ENCODE measurements around the gene SELENOO.

Gene SELENOO

DNA sequence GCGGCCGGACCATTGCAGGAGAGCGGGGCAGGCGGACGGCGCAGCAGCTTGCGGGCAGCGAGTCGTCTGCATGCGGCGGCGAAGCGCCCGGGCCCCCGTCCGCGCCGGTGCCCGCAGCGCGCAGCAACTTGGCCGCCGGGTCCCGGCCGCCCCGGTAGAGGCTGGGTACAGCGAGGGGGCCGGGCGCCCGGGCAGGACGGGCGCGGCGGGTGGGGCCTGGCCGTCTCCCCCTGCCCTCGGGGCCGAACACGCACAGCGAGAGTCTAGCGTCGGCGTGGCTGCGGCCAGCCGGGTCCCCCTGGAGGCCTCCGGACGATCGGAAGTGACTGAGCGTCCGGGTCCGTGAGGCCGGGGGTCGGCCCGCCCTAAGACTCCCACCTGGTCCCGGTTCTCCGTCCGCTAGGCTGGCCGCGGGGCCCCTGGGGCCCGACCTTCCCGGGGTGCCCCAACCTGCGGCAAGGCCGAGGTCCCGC, 15.9 kb upstream of the SELENOO start:
- no peak for DNase-seq (ENCODE audit: low read depth)

DNA sequence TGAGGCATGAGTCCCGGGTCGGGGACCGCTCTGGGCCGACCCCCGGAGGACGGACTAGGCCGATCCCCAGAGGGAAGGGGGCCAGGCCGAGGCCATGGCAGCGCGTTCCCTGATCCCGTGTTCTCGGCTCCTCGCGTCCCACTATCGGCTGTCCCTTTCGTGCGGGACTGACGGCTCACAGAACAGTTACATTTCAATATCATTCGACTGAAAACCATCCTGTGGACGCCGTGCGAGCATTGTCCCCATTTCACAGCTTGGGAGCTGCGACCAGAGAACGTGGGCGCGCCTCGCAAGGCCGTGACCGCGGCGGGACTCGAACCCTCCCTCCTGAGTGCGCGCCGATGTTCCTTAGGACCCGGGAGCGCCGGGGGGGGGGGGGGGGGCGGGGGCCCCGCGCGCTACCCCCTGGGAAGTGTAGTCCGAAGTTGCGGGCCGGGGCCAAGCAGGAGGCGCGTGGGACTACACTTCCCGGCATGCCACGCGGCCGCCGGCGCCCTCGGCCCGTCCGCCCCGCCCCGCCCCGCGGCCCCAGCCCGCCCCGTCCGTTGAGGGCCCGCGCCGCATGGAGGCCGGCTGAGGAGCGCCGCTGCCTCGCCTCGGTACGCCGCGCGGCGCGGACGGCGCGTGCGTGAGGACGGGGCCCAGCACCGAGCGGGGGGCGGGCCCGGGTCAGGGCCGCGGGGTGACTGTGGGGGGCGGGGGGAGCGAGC, 15.3 kb upstream of the SELENOO start, which contains the start of gene TRABD:
Gene TRABD (plus strand): TSS at position 539 of the 713 bp plus-strand sequence. CDS start 7,148 bp downstream, outside the sequence.
- peak; percentile 85 for DNase-seq (ENCODE audit: low read depth)

- no peak for DNase-seq (ENCODE audit: low read depth)
Observed at GRCh38 chr22:50186181-50186714, 14.6 kb upstream of the SELENOO start.

DNA sequence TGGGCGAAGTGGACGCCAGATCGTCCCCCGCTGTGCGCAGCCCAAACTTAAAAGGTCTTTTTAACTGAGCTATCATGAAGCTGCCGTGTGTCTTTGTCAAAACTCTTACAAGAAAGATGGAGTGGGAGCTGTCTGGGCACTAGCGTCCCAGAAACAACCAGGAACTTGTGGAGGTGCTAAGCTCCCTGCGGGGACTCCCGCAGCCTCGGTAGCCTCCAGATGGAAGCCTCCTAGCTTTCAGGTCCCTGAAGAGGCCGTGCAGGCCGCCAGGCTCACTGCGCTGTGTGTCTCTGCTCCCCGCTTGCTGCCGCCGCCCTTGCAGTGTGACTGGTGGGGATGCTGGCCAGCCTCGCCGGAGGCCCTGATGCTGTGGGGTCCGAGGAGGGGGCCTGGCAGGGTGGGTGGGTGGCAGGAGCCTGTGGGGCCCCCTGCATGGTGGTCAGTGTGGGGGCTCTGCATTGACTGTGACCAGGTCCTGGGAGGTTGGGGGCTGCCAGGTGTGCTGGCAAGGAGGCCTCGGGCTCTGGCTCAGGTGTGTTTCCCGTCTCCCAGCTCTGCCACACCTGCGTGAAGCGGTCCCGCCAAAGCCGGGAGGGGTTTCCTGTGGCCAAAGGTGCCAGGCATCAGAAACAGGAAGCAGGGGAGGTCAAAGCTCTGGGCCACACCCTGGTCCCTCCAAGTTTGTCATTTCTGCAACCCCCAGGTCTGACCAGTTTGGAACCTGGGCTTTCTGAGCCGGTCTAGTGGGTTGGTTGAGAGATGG, 13.9 kb upstream of the SELENOO start:
- no peak for DNase-seq (ENCODE audit: low read depth)

GRCh38 chr22:50188356-50188755, 12.5 kb upstream of the SELENOO start:
- no peak for DNase-seq (ENCODE audit: low read depth)

- no peak for DNase-seq (ENCODE audit: low read depth)
Observed at GRCh38 chr22:50189184-50189848, 11.5 kb upstream of the SELENOO start.

DNA sequence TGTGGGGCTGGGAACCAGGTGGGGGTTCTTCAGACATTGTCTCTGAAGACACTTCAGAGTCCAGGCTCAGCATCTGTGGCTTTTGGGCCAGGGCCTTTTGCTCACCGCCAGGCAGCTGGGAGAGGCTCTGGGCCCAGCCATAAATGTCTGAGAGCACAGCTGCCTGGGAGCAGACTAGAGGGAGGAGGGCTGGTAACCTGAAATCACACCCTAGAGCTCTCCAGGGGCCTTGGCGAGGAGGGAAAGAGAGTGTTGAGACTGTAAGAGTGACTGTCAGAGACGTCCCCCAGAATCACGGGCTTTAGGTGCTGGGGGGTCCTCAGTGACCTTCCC, 11.0 kb upstream of the SELENOO start:
- DNase-seq (ENCODE audit: low read depth) = no peak

DNA sequence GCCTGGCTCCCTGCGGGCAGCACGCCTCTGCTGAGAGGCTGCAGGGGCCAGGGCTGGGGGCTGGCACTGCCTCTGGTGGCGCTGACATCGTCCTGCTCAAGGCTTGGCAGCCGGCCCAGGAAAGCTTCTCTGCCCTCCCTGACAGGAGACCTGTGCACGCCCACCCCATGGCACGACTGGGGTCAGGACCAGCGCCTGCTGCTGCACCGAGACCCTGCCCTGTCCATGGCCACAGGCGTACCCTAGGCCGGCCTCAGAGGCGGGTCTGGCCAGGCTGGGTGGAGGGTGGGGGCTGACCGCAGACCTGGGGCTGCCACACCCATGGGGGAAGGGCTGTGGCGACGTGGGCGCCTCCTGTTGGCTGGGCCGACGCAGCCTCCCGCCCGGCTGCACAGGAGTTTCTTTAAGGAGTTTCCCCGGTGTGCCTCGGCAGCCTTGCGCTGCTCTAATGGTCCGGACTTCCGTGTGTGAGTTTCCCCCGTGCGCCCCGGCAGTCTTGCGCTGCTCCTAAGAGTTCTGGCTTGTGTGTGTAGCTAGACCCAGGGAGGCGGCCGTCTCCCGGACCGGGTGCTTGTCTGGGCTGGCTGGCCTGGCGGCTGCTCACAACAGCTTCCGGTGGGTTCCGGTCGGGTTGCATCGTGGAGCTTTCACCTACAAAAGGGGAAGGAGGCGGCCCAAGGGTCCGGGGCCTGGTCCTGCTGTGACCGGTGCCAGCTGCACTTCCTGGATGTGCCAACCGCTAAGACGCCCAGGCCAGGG, 10.4 kb upstream of the SELENOO start:
- DNase-seq (ENCODE audit: low read depth) = peak; percentile 60

DNA sequence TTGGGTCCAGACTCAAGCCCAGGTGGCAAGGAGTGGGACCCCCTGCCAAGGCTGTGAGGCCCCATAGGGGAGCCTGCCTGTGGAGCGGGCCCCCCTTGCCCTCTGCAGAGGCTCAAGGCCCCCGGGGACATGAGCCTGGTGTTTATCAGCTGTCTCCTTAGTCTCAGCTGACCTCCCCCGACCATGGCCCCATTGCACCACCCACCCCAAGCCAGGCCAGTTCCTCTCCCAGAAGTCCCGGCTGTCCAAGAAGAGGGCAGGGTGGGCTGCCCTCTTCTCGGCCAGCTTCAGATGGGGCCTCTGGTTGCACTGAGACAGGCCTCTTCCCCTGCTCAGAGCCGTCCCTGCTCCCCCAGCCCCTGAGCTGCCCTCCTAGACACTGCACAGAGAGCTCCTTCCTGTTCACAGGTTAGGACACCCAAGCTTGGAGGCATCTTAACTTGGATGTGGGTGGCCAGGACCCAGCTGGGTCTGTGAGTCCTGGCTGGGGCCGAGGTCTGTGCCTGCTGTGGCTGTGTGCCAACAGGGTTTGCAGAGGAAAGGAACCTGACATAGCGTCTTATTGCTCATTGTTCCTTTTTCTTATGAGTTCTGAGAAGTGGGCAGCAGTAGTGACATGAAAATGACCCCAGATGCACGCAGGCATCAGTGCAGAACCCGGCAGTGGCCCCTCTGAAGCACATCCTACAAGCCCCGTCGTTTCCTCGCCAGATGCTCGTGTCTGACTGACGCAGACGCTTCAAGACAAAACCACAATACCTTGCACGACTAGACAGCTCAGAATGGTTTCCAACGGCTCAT, 9.7 kb upstream of the SELENOO start:
- DNase-seq (ENCODE audit: low read depth) = peak; percentile 59

DNA sequence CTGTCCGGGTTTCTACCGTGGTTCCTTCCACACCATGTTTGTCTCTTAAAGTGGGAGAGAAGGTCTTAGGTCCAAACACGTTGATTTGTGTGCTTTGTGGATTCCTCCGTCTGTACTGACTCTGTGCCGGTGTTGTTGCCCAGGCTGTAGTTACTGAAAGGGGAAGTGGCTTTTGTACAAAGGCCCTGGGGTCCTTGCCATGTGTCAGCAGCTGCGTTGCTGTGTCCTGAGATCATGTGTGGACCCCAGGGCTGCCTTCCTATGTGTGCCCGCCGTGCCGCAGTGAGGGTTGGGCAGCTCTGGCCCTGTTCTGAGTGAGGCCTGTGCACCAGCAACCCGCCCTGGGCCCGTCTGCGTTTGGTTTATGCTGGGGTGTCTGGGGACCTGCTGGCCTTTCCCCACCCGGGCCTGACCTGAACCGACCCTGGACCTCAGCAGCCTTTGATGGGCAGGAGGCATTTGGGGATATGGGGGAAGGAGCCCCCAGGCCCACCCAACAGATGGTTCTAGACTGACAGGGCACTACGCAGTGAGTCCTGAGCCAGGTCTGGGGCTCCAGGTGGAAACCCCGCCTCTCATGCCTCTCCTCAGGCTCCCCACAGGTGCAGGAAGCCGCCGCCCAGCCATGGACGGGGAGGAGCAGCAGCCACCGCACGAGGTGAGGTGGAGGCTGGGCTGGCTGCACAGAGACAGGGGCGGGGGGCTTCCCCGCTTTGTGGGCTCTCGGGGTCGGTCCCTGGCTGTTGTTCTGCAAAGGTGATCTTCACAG, 8.2 kb upstream of the SELENOO start:
- DNase-seq (ENCODE audit: low read depth) = no peak

DNA sequence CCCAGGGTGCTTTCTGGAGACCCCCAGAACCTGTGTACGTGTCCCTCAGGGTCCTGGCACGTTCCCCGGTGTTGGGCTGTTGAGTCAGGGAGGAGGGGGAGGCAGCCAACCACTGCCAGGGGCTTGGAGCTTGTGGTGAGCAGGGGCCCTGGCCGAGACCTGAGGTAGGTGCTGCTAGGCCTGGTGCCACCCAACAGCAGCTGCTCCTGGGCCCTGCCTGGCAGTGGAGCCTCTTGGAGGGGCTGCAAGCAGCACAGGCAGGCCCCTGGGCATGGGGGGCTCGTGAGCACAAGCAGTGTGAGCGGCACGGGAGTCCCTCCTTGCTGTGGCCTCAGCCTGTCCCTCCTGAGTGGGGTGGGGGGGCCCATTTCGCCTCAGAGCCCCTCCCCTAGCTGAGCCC, 7.2 kb upstream of the SELENOO start:
- no peak for DNase-seq (ENCODE audit: low read depth)

- no peak for DNase-seq (ENCODE audit: low read depth)
Observed at GRCh38 chr22:50194037-50194805, 6.6 kb upstream of the SELENOO start.

DNA sequence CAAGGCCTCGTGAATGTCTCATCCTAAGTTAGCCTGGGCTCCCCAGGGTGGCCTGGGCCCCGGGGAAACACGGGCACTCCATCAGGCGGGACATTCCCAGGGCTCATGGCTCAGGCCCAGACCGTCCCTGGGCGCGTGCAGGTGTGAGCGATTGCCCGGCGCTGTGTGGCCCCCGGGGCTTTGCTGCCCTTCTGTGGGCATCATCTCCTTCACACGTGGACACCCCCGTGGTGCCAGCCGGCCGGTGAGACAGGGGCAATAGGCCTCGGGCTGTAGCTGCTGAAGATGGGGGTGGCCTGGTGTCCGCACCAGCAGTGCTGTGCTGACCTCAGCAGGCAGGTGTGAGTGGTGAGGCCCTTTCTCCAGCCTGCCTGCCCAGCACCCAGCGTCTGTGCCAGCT, 4.6 kb upstream of the SELENOO start:
- no peak for DNase-seq (ENCODE audit: low read depth)

DNA sequence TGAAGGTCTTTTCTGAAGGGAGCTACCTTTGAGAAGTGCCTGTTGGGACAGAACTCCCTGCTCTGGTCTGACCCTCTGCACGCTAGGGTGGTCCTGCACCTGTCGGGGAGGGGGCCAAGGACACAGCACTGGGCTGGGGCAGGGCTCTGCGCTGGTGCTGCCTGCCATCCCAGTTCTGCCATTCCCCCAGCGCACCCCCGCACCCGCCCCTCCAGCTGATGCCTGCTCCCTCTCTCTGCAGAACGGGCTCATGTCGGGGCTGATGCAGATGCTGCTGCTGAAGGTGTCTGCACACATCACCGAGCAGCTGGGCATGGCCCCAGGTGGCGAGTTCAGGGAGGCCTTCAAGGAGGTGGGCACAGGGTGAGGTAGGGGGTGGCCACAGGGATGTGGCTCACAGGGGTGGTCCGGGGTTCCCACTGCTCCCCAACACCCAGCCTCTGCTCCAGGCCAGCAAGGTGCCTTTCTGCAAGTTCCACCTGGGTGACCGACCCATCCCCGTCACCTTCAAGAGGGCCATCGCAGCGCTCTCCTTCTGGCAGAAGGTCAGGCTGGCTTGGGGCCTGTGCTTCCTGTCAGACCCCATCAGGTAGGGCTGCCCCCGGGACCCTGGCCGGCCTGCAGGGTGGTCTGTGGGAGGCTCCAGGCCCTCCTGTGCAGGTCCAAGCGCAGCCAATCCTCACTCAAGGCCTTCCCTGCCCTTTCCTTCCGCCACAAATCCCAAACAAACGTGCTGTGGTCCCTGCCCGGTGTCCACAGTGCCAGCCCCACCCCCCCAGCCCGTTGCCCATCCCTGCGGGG, 3.6 kb upstream of the SELENOO start:
- no peak for DNase-seq (ENCODE audit: low read depth)

DNA sequence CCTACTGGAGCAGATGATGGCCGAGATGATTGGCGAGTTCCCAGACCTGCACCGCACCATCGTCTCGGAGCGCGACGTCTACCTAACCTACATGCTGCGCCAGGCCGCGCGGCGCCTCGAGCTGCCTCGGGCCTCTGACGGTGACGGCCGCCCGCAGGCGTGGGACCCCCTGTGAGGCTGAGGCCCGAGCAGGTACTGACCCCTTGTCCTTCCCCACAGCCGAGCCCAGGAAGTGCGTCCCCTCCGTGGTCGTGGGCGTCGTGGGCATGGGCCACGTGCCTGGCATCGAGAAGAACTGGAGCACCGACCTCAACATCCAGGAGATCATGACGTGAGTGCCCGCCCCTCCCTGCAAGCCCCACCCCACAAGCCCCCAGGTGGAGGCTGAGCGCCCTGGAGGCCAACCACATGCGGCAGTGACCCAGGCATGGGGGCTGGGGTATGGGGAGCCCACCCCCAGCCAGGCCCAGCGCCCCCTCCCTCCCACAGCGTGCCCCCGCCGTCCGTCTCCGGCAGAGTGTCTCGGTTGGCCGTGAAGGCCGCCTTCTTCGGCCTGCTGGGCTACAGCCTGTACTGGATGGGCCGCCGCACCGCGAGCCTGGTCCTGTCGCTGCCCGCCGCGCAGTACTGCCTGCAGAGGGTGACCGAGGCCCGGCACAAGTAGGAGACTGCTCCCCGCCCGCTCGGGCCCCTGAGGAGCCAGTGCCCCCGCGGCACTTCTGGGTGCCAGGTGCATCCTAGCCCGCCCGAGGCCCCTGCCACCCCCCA, 2.8 kb upstream of the SELENOO start:
- no peak for DNase-seq (ENCODE audit: low read depth)

DNA sequence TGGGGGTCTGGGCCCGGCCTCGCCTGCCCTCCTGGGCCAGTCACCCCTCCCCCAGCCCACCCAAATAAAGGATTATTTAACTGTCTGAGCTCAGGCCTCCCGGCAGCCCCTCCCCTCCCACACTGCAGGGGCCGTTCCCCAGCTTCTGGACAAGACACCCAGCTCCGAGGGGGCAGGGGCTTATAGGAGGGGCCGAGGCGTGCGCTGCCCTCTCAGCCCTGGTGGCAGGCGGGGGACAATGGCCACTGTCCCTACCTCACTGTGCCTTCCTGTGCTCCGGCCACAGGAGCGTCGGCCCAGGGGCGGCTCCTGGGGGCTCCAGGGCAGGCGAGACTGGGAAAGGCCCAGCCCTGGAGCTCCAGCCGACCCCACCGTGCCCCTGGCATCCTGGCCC, 2.2 kb upstream of the SELENOO start:
- DNase-seq (ENCODE audit: low read depth) = no peak

GRCh38 chr22:50199251-50199721, 1.5 kb upstream of the SELENOO start:
- no peak for DNase-seq (ENCODE audit: low read depth)
